GM23338 (cell line): ENCODE results near the gene SFRP5. TPM values are rescaled to one million over a fixed set of nuclear protein-coding genes. Genes with fewer than 3 reads are reported as not detected.

Experiments
- ATAC-seq: fragments of 200-7000 bp; cut with Tn5 transposase; 3 replicates; pipeline ENCODE4 v1.9.1; 2020
- DNase-seq: peaks from one replicate; pipeline ENCODE4 v3.0.0-alpha.2; 2015; ENCODE audit warnings: low spot score
- H2AFZ ChIP-seq: fragments of 200-600 bp; sonication (generic); 2 replicates; pipeline ENCODE4 v1.8.0; 2016; ENCODE audit warnings: antibody characterized with exemption, mild to moderate bottlenecking, moderate library complexity
- H3F3A ChIP-seq: fragments of 200-600 bp; sonication (generic); replicated peaks from 2 replicates; pipeline ENCODE4 v1.8.0; 2017; ENCODE audit warnings: antibody characterized with exemption, mixed run types, low read depth
- H3K27ac ChIP-seq: fragments of 200-600 bp; sonication (generic); 2 replicates; pipeline ENCODE4 v1.6.1; 2016; ENCODE audit warnings: low read depth
- H3K27me3 ChIP-seq: fragments of 200-600 bp; sonication (generic); 2 replicates; pipeline ENCODE4 v1.8.0; 2016; ENCODE audit warnings: mild to moderate bottlenecking, mixed run types, moderate library complexity; ENCODE audit not compliant: insufficient read depth
- H3K36me3 ChIP-seq: fragments of 200-600 bp; sonication (generic); 2 replicates; pipeline ENCODE4 v1.8.0; 2016; ENCODE audit warnings: mild to moderate bottlenecking; ENCODE audit not compliant: insufficient read depth
- H3K4me1 ChIP-seq: fragments of 200-600 bp; sonication (generic); 2 replicates; pipeline ENCODE4 v1.8.0; 2016; ENCODE audit warnings: mild to moderate bottlenecking, moderate library complexity; ENCODE audit not compliant: insufficient read depth
- H3K4me2 ChIP-seq: fragments of 200-600 bp; sonication (generic); 2 replicates; pipeline ENCODE4 v1.7.1; 2017; ENCODE audit warnings: mixed run types
- H3K4me3 ChIP-seq: fragments of 200-600 bp; sonication (generic); 2 replicates; pipeline ENCODE4 v1.6.1; 2016; ENCODE audit warnings: mixed run types
- H3K79me2 ChIP-seq: fragments of 200-600 bp; sonication (generic); replicated peaks from 2 replicates; pipeline ENCODE4 v1.8.0; 2017; ENCODE audit warnings: mild to moderate bottlenecking; ENCODE audit not compliant: insufficient read depth
- H3K9me2 ChIP-seq: fragments of 200-600 bp; sonication (generic); 2 replicates; pipeline ENCODE4 v1.8.0; 2017; ENCODE audit not compliant: insufficient read depth
- H4K20me1 ChIP-seq: fragments of 200-600 bp; sonication (generic); replicated peaks from 2 replicates; pipeline ENCODE4 v1.8.0; 2017; ENCODE audit warnings: mild to moderate bottlenecking; ENCODE audit not compliant: insufficient read depth
- H3K27ac Mint-ChIP-seq: 2 replicates; pipeline ENCODE4 v1.8.0; 2020; ENCODE audit warnings: inconsistent platforms, mild to moderate bottlenecking, moderate library complexity, mixed read lengths
- H3K27me3 Mint-ChIP-seq: 3 replicates; pipeline ENCODE4 v1.8.0; 2022; ENCODE audit warnings: low read depth, mild to moderate bottlenecking, moderate library complexity, mixed read lengths, inconsistent platforms; ENCODE audit not compliant: insufficient read depth, poor library complexity
- H3K36me3 Mint-ChIP-seq: 3 replicates; pipeline ENCODE4 v1.8.0; 2021; ENCODE audit warnings: low read depth, mild to moderate bottlenecking, inconsistent platforms, moderate library complexity, mixed read lengths
- H3K4me1 Mint-ChIP-seq: 3 replicates; pipeline ENCODE4 v1.8.0; 2020; ENCODE audit warnings: mild to moderate bottlenecking, inconsistent platforms, mixed read lengths
- H3K4me3 Mint-ChIP-seq: 3 replicates; pipeline ENCODE4 v1.8.0; 2021; ENCODE audit warnings: moderate library complexity, mild to moderate bottlenecking, inconsistent platforms, mixed read lengths
- H3K9me3 Mint-ChIP-seq: 3 replicates; pipeline ENCODE4 v1.8.0; 2020; ENCODE audit warnings: moderate library complexity, mild to moderate bottlenecking, inconsistent platforms, mixed read lengths
- EZH2 ChIP-seq: fragments of 200-600 bp; sonication (generic); IDR thresholded peaks from one replicate; pipeline ENCODE4 v1.8.0; 2017; ENCODE audit warnings: antibody characterized with exemption, mild to moderate bottlenecking, low read depth; ENCODE audit not compliant: unreplicated experiment
- JUNB ChIP-seq: IDR thresholded peaks from one replicate; pipeline ENCODE4 v1.6.1; 2016; ENCODE audit warnings: antibody characterized with exemption; ENCODE audit not compliant: unreplicated experiment
- NANOG ChIP-seq: IDR thresholded peaks from 2 replicates; pipeline ENCODE4 v1.6.1; 2016; ENCODE audit warnings: antibody characterized with exemption, borderline replicate concordance
- POLR2AphosphoS5 ChIP-seq: IDR thresholded peaks from 2 replicates; pipeline ENCODE4 v1.6.1; 2016; ENCODE audit warnings: antibody characterized with exemption, low read depth
- STAT1 ChIP-seq: IDR thresholded peaks from one replicate; pipeline ENCODE4 v1.6.1; 2016; ENCODE audit warnings: antibody characterized with exemption; ENCODE audit not compliant: unreplicated experiment
- ZNF331 ChIP-seq: fragments of 250-450 bp; sonication (Bioruptor Pico); IDR thresholded peaks from 2 replicates; pipeline ENCODE4 v1.5.0; 2020; ENCODE audit warnings: low read depth, mild to moderate bottlenecking, moderate library complexity
- polyA plus RNA-seq: library from polyadenylated mRNA; unstranded; fragments of >200 nt; fragmentation: Nextera tagmentation; extraction: Ambion mirVana; gene quantifications from 2 replicates; pipeline ENCODE4 v1.2.1, GENCODE V29; 2016
- total RNA-seq: library from RNA; depleted of rRNA; stranded (reverse); fragments of >200 nt; shearing (Covaris generic); gene quantifications from 2 replicates; pipeline ENCODE4 v1.2.3, GENCODE V29; 2014
- TF ChIP-seq, protein P1 (sequence below): IDR thresholded peaks from 2 replicates; pipeline ENCODE4 v1.6.1; 2016; ENCODE audit warnings: antibody characterized with exemption
- TF ChIP-seq, protein P2 (sequence below), 2 experiments: fragments of 200-600 bp in 1 of 2; sonication (generic) in 1 of 2; conservative IDR thresholded peaks; 2 replicates each; pipeline versions ENCODE4 v1.5.1 to v1.6.1; 2016 to 2017; ENCODE audit warnings: antibody characterized with exemption in 2 of 2, low read depth in 2 of 2, mild to moderate bottlenecking in 2 of 2, moderate library complexity in 1 of 2

Gene SFRP5
- total and polyA plus RNA-seq, 2 experiments from 2014 or later = 2.4 to 3.5 TPM

DNA sequence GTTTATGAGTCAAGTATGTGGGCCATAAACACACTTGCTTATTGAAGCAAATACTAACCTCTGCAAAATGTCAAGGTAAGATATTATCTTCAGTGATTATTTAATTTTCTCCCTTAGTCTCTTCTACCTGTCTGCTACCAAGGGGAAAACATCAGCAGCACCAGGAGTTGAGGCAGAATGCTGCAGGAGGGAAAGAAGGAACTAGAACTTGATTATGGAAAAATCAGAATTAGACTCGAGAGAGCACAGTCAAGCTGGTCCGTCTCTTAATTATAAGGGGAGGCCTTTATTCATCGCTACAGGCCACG is 39.8 kb downstream of the SFRP5 start:
- Histone ChIP-seq H3K27ac (no peak overlapping the region), H3K36me3 (no peaks in the 10 kb centered on the region), H3K9me2 (peaks cover 10% of the 10 kb centered on the region; the same call in 1 of the 2 replicates), H3K27me3 (peaks cover 27% of the 10 kb centered on the region), H3K4me1 (no peaks in the 10 kb centered on the region), H4K20me1 (no peaks in the 10 kb centered on the region), H2AFZ (no peak overlapping the region), H3K4me2 (no peak overlapping the region), H3K4me3 (no peak overlapping the region), H3K79me2 (no peaks in the 10 kb centered on the region), H3F3A (0 out of 2 replicates have a peak, but pooled peaks cover 2% of the 10 kb centered on the region)
- TF ChIP-seq, protein P1, sequence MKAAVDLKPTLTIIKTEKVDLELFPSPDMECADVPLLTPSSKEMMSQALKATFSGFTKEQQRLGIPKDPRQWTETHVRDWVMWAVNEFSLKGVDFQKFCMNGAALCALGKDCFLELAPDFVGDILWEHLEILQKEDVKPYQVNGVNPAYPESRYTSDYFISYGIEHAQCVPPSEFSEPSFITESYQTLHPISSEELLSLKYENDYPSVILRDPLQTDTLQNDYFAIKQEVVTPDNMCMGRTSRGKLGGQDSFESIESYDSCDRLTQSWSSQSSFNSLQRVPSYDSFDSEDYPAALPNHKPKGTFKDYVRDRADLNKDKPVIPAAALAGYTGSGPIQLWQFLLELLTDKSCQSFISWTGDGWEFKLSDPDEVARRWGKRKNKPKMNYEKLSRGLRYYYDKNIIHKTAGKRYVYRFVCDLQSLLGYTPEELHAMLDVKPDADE = no peak
- TF ChIP-seq POLR2AphosphoS5 (no peak), JUNB (no peak), ZNF331 (CRISPR knock-in tag) (no peak), EZH2 (no peak)
- TF ChIP-seq, protein P2, sequence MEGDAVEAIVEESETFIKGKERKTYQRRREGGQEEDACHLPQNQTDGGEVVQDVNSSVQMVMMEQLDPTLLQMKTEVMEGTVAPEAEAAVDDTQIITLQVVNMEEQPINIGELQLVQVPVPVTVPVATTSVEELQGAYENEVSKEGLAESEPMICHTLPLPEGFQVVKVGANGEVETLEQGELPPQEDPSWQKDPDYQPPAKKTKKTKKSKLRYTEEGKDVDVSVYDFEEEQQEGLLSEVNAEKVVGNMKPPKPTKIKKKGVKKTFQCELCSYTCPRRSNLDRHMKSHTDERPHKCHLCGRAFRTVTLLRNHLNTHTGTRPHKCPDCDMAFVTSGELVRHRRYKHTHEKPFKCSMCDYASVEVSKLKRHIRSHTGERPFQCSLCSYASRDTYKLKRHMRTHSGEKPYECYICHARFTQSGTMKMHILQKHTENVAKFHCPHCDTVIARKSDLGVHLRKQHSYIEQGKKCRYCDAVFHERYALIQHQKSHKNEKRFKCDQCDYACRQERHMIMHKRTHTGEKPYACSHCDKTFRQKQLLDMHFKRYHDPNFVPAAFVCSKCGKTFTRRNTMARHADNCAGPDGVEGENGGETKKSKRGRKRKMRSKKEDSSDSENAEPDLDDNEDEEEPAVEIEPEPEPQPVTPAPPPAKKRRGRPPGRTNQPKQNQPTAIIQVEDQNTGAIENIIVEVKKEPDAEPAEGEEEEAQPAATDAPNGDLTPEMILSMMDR (conservative IDR thresholded peaks at IDR 0.05; ENCODE audit: low read depth in 2 of 2) = no peak
- H3K4me3 Mint-ChIP-seq = no peak overlapping the region
- peaks cover 16% of the 10 kb centered on the region for H3K36me3 Mint-ChIP-seq
- H3K9me3 Mint-ChIP-seq = peaks cover 16% of the 10 kb centered on the region
- DNase-seq (no peak), ATAC-seq (no peak)
- H3K27ac Mint-ChIP-seq = no peak overlapping the region
- H3K27me3 Mint-ChIP-seq = peaks cover 22% of the 10 kb centered on the region
- H3K4me1 Mint-ChIP-seq = no peaks in the 10 kb centered on the region

DNA sequence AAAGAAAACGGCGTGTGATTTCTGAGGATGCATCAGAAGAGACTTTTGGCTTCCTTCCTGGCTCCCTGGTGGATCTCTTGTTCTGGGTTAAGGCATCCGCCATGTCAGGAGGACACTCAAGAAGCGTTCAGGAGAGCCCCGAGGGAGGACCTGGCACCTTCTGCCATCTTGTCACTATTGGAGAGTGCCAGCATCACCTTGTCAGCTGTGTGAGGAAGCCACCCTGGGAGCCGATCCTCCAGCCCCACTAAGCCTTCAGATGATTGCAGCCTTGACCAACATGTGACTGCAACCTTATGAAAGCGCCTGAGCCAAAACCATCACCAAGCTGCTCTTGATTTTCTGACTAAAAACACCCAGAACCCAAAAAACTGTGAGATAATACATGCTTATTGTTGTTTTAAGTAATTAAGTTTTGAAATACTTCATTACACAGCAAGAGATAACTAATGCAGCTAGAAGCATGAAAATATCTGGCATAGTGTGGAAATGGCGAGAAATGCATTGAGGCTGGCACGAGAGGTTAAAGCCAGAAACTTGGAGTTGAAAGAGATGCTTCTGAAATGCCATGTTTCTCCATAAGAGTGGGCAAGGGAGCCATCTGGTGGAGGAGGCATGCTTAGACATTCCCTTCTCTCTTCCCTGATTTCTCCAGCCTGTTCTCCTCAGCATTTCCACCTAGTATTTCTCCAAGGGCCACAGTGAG is 40.3 kb downstream of the SFRP5 start:
- no peaks in the 10 kb centered on the region for H3K4me1 ChIP-seq
- H3K4me3 ChIP-seq = no peak overlapping the region
- TF ChIP-seq STAT1 (no peak), NANOG (no peak)
- TF ChIP-seq, protein P2 (conservative IDR thresholded peaks at IDR 0.05; ENCODE audit: low read depth in 2 of 2) = peak; percentile 89 to 98
- peak; percentile 92 for DNase-seq
- ATAC-seq = peak; percentile 84
- H3K9me2 ChIP-seq = peaks cover 9% of the 10 kb centered on the region; the same call in 1 of the 2 replicates
- no peak overlapping the region for H3K27ac ChIP-seq
- H3K9me3 Mint-ChIP-seq = peaks cover 11% of the 10 kb centered on the region
- H3K36me3 Mint-ChIP-seq = peaks cover 11% of the 10 kb centered on the region
- no peak overlapping the region for H3K4me3 Mint-ChIP-seq
- peaks cover 26% of the 10 kb centered on the region for H3K27me3 ChIP-seq
- 0 out of 2 replicates have a peak, but pooled peaks cover 2% of the 10 kb centered on the region for H3F3A ChIP-seq
- no peaks in the 10 kb centered on the region for H4K20me1 ChIP-seq
- peaks cover under 1% of the 10 kb centered on the region; the same call in 2 of the 3 replicates for H3K4me1 Mint-ChIP-seq
- no peak overlapping the region for H3K4me2 ChIP-seq
- no peaks in the 10 kb centered on the region for H3K36me3 ChIP-seq
- H3K27me3 Mint-ChIP-seq = peaks cover 17% of the 10 kb centered on the region
- no peak overlapping the region for H3K27ac Mint-ChIP-seq
- no peak overlapping the region for H2AFZ ChIP-seq
- no peaks in the 10 kb centered on the region for H3K79me2 ChIP-seq
